K562 (cell line): ENCODE results near the gene TK1. TPM values are rescaled to one million over a fixed set of nuclear protein-coding genes. Genes with fewer than 3 reads are reported as not detected.

Experiments
- ARID3B ChIP-seq: fragments of 250-450 bp; sonication (Bioruptor Pico); IDR thresholded peaks from 2 replicates; pipeline ENCODE4 v1.4.0; 2020; ENCODE audit warnings: borderline replicate concordance
- BCOR ChIP-seq: fragments of 450-650 bp; IDR thresholded peaks from 2 replicates; pipeline ENCODE4 v1.6.1; 2016
- BRD4 ChIP-seq: fragments of 200-600 bp; sonication (generic); IDR thresholded peaks from 2 replicates; pipeline ENCODE4 v1.6.1; 2017; ENCODE audit warnings: inconsistent platforms
- CBX3 ChIP-seq, 2 experiments: IDR thresholded peaks; 1 replicate in 1 of 2; 2 replicates in 1 of 2; pipeline ENCODE4 v1.6.1; 2012; ENCODE audit warnings: inconsistent platforms in 2 of 2, low read length in 2 of 2, borderline replicate concordance in 1 of 2, control low read depth in 1 of 2
- CREM ChIP-seq: IDR thresholded peaks from 2 replicates; pipeline ENCODE4 v1.6.1; 2014; ENCODE audit warnings: antibody characterized with exemption, low read depth
- GABPB1 ChIP-seq: sonication (generic); formaldehyde crosslinking; IDR thresholded peaks from 2 replicates; pipeline ENCODE4 v1.8.0; 2022; ENCODE audit warnings: mild to moderate bottlenecking, missing genetic modification reagents
- HDAC3 ChIP-seq: fragments of 450-650 bp; IDR thresholded peaks from 2 replicates; pipeline ENCODE4 v1.6.1; 2018; ENCODE audit warnings: borderline replicate concordance, mild to moderate bottlenecking, moderate library complexity; ENCODE audit not compliant: partially characterized antibody
- MAFF ChIP-seq: IDR thresholded peaks from 2 replicates; pipeline ENCODE4 v1.6.1; 2012; ENCODE audit warnings: low read length, improper control_type of control experiment
- MCM2 ChIP-seq: fragments of 450-650 bp; IDR thresholded peaks from 2 replicates; pipeline ENCODE4 v1.6.1; 2017; ENCODE audit warnings: low read depth, mild to moderate bottlenecking
- MCM5 ChIP-seq: fragments of 450-650 bp; IDR thresholded peaks from 2 replicates; pipeline ENCODE4 v1.6.1; 2016; ENCODE audit warnings: low read depth
- MYBL2 ChIP-seq, 2 experiments: fragments of 450-650 bp in 1 of 2; sonication (generic) in 1 of 2; formaldehyde crosslinking in 1 of 2; IDR thresholded peaks; 2 replicates each; pipeline versions ENCODE4 v1.6.1 to v1.8.1; 2017 to 2022; ENCODE audit warnings: borderline replicate concordance in 1 of 2, inconsistent platforms in 1 of 2, low read depth in 1 of 2, mild to moderate bottlenecking in 1 of 2, missing genetic modification reagents in 1 of 2, moderate library complexity in 1 of 2
- NRF1 ChIP-seq, 2 experiments: fragments of 450-650 bp; IDR thresholded peaks in 1 of 2; conservative IDR thresholded peaks in 1 of 2; 2 replicates each; pipeline ENCODE4 v1.6.1; 2014; ENCODE audit warnings: mild to moderate bottlenecking in 2 of 2
- PHB2 ChIP-seq: fragments of 450-650 bp; IDR thresholded peaks from 2 replicates; pipeline ENCODE4 v1.6.1; 2017; ENCODE audit warnings: low read depth
- RBM17 ChIP-seq: fragments of 200-400 bp; formaldehyde crosslinking; IDR thresholded peaks from 2 replicates; pipeline ENCODE4 v1.6.1; 2017; ENCODE audit warnings: low read depth, mild to moderate bottlenecking, low read length, borderline replicate concordance
- RERE ChIP-seq: sonication (generic); formaldehyde crosslinking; IDR thresholded peaks from 2 replicates; pipeline ENCODE4 v1.8.0; 2023; ENCODE audit warnings: missing genetic modification reagents, mild to moderate bottlenecking, borderline replicate concordance
- RNF2 ChIP-seq: sonication (generic); IDR thresholded peaks from 2 replicates; pipeline ENCODE4 v1.6.1; 2016
- SMC3 ChIP-seq: conservative IDR thresholded peaks from 2 replicates; pipeline ENCODE4 v1.6.1; 2011; ENCODE audit warnings: low read depth, low read length, improper control_type of control experiment; ENCODE audit not compliant: insufficient read depth
- XRCC3 ChIP-seq: fragments of 450-650 bp; IDR thresholded peaks from 2 replicates; pipeline ENCODE4 v1.6.1; 2017; ENCODE audit warnings: mild to moderate bottlenecking, moderate library complexity
- ZC3H11A ChIP-seq: IDR thresholded peaks from 2 replicates; pipeline ENCODE4 v1.6.1; 2012; ENCODE audit warnings: low read depth, low read length, improper control_type of control experiment
- ZNF282 ChIP-seq: sonication (generic); formaldehyde crosslinking; IDR thresholded peaks from 2 replicates; pipeline ENCODE4 v1.8.1; 2023; ENCODE audit warnings: missing genetic modification reagents
- ZNF431 ChIP-seq: sonication (generic); formaldehyde crosslinking; IDR thresholded peaks from 2 replicates; pipeline ENCODE4 v1.8.0; 2022; ENCODE audit warnings: mild to moderate bottlenecking, missing genetic modification reagents
- ZNF77 ChIP-seq: fragments of 250-450 bp; sonication (Bioruptor Pico); IDR thresholded peaks from 2 replicates; pipeline ENCODE4 v1.5.0; 2020
- ZSCAN29 ChIP-seq: fragments of 450-650 bp; IDR thresholded peaks from 2 replicates; pipeline ENCODE4 v1.6.1; 2017
- polyA plus RNA-seq, 8 experiments: library from polyadenylated mRNA; depleted of rRNA in 4 of 8; stranded (reverse) in 5 of 8; unstranded in 3 of 8; fragments of >200 nt; fragmentation: Nextera tagmentation in 2 of 8; fragmentation: Illumina TruSeq in 1 of 8; extraction: Ambion mirVana in 2 of 8; extraction: Trizol in 1 of 8; gene quantifications; 2 replicates each; pipeline versions ENCODE4 v1.2.1 to v1.2.3, GENCODE V29; 2011 to 2014; ENCODE audit warnings: inconsistent platforms in 1 of 8, missing spikeins in 1 of 8
- total RNA-seq, 7 experiments: library from RNA; depleted of rRNA in 6 of 7; stranded (reverse); fragments of >200 nt in 6 of 7; fragmentation: Illumina TruSeq in 2 of 7; extraction: Trizol in 2 of 7; gene quantifications; 2 replicates each; pipeline versions ENCODE4 v1.2.1 to v1.2.3, GENCODE V29; 2011 to 2021; ENCODE audit warnings: low replicate concordance in 1 of 7

TK1 gene
- total and polyA plus RNA-seq, 9 of the 15 experiments (the other 6 are each of a cell fraction or from before 2014, with no cell fraction given) = 8.4 to 280 (median 103) TPM

DNA sequence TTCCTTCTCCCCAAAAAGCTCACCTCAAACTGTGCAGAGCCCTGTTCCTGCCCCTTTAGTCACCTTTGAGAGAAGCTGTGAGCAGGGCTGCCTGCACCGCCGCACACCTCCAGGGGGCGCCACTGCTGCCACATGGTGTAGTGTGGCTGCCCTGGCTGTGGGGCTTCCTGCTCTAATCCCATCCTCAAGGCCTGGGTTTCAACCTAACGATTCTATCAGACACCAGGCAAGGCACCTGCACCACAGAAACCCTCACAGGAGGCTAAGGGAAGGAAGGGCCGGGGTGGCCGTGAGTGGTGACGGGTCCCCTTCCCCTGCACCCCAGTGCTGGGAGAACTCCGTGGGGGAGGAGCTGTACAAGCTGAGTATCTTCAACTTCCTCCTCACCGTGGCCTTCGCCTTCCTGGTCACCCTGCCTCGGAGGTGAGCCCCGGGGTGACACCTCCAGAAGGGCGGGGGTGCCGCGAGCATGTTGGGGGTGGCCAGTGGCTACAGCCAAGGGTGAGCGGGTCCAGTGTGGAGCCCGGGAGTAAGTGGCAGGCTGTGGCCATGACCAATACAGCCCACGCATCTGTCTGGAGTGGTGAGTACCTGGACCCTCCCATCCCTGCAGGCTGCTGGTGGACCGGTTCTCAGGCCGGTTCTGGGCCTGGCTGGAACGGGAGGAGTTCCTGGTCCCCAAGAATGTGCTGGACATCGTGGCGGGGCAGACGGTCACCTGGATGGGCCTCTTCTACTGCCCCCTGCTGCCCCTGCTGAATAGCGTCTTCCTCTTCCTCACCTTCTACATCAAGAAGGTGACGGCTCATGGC lies 49.3 kb downstream of the TK1 start (continued):
- TF ChIP-seq ZSCAN29 (no peak), ARID3B (no peak), GABPB1 (CRISPR knock-in tag) (peak; percentile 72), BCOR (0 out of 2 replicates have a peak, but pooled peaks have one; percentile 6), MCM5 (no peak), PHB2 (no peak), MAFF (no peak), ZNF282 (CRISPR knock-in tag) (no peak), SMC3 (peak; percentile 35), ZNF77 (CRISPR knock-in tag) (no peak), ZNF431 (CRISPR knock-in tag) (no peak), ZC3H11A (no peak), RERE (CRISPR knock-in tag) (no peak), CREM (peak; percentile 51), XRCC3 (no peak), RNF2 (peak; percentile 38; the same call in 1 of the 2 replicates), BRD4 (peak; percentile 78; the same call in 1 of the 2 replicates), HDAC3 (no peak), CBX3 (IDR thresholded peaks at IDR 0.05; ENCODE audit: borderline replicate concordance in 1 of 2, low read length in 2 of 2) (peak in 1 of 2 experiments; percentile 99; a peak in 2 of 3 replicates), RBM17 (no peak), MYBL2 (IDR thresholded peaks at IDR 0.05; ENCODE audit: low read depth) (no peak), MYBL2 (CRISPR knock-in tag; IDR thresholded peaks at IDR 0.05; ENCODE audit: borderline replicate concordance) (no peak), MCM2 (no peak), NRF1 (conservative IDR thresholded peaks at IDR 0.05 in 1 of 2, IDR thresholded peaks at IDR 0.05 in 1 of 2) (peak; percentile 49 to 63)
